HepG2 (cell line): ENCODE measurements around the gene CHCHD3. TPM values are rescaled to one million over a fixed set of nuclear protein-coding genes. Genes with fewer than 3 reads are reported as not detected.

ENCODE experiments used
- ATAC-seq: fragments of 200-7000 bp; cut with Tn5 transposase; 3 replicates; pipeline ENCODE4 v1.9.1; 2020; ENCODE audit warnings: mild to moderate bottlenecking, moderate library complexity
- BruUV-seq: library from RNA; stranded (reverse); fragments of 400-500 nt; replicated peaks from 2 replicates; lab custom pipeline; 2021; lab: Mats Ljungman, UMichigan
- CTCF ChIA-PET: fragments of 300-600 bp; formaldehyde crosslinking; extraction: SDS; loops from one replicate; lab custom pipeline; 2021; ENCODE audit warnings: low total read pairs, inconsistent platforms, low intra/inter-chr PET ratio; lab: Yijun Ruan, JAX
- POLR2A ChIA-PET: fragments of 350-600 bp; sonication (Branson Sonifier 250); formaldehyde crosslinking; loops from one replicate; lab custom pipeline; 2020; ENCODE audit warnings: antibody characterized with exemption, inconsistent platforms; lab: Yijun Ruan, JAX
- DNase-seq: peaks from one replicate; pipeline ENCODE4 v3.0.0-alpha.2; 2015; ENCODE audit warnings: low spot score
- FAIRE-seq: peaks from 3 replicates; lab custom pipeline; 2011; peaks lifted over from hg19 to GRCh38; lab: Jason Lieb, UNC
- H2AFZ ChIP-seq: one replicate; pipeline ENCODE4 v1.6.1; 2011; ENCODE audit warnings: low read length, inconsistent platforms
- H3K27ac ChIP-seq: fragments of 300-600 bp; 3 replicates; pipeline ENCODE4 v1.8.0; 2011; ENCODE audit warnings: mixed run types, mild to moderate bottlenecking, mixed read lengths, low read length, inconsistent platforms; ENCODE audit not compliant: insufficient read depth; ENCODE audit errors: extremely low read length
- H3K27me3 ChIP-seq, 2 experiments: fragments of 200-600 bp in 1 of 2; 2 replicates in 1 of 2; 3 replicates in 1 of 2; pipeline versions ENCODE4 v1.6.0 to v1.8.0; 2011; ENCODE audit warnings: low read length in 2 of 2, mild to moderate bottlenecking in 2 of 2, moderate library complexity in 2 of 2, inconsistent platforms in 1 of 2; ENCODE audit not compliant: insufficient read depth in 2 of 2, control insufficient read depth in 1 of 2
- H3K36me3 ChIP-seq, 2 experiments: fragments of 200-600 bp in 1 of 2; replicated peaks in 1 of 2; 2 replicates in 1 of 2; 3 replicates in 1 of 2; pipeline versions ENCODE4 v1.5.1 to v1.8.0; 2011; ENCODE audit warnings: low read length in 2 of 2, inconsistent platforms in 1 of 2; ENCODE audit not compliant: insufficient read depth in 2 of 2, control insufficient read depth in 1 of 2
- H3K4me1 ChIP-seq: 2 replicates; pipeline ENCODE4 v1.5.1; 2012; ENCODE audit warnings: low read length, inconsistent platforms; ENCODE audit not compliant: insufficient read depth
- H3K4me2 ChIP-seq: 2 replicates; pipeline ENCODE4 v1.6.0; 2011; ENCODE audit warnings: low read depth, low read length, inconsistent platforms
- H3K4me3 ChIP-seq, 3 experiments: fragments of 200-600 bp in 1 of 3; sonication (generic), shearing (Covaris generic) in 1 of 3; replicated peaks in 1 of 3; 2 replicates each; pipeline ENCODE4 v1.5.1; 2011 to 2016; ENCODE audit warnings: low read length in 3 of 3, inconsistent platforms in 2 of 3, low read depth in 2 of 3, mild to moderate bottlenecking in 2 of 3, control low read depth in 1 of 3, mixed read lengths in 1 of 3; ENCODE audit not compliant: insufficient read depth in 1 of 3
- H3K79me2 ChIP-seq: one replicate; pipeline ENCODE4 v1.6.1; 2011; ENCODE audit warnings: low read length, inconsistent platforms; ENCODE audit not compliant: insufficient read depth
- H3K9ac ChIP-seq: 2 replicates; pipeline ENCODE4 v1.6.0; 2011; ENCODE audit warnings: mild to moderate bottlenecking, low read depth, low read length, inconsistent platforms; ENCODE audit not compliant: insufficient read depth
- H3K9me3 ChIP-seq: 2 replicates; pipeline ENCODE4 v1.5.1; 2012; ENCODE audit warnings: mild to moderate bottlenecking, low read length
- H4K20me1 ChIP-seq: 2 replicates; pipeline ENCODE4 v1.6.0; 2011; ENCODE audit warnings: inconsistent platforms, mild to moderate bottlenecking, low read length, moderate library complexity; ENCODE audit not compliant: insufficient read depth
- CEBPB ChIP-seq: IDR thresholded peaks from 2 replicates; pipeline ENCODE4 v1.6.1; 2011; ENCODE audit warnings: low read depth, low read length, improper control_type of control experiment, borderline replicate concordance
- CHD2 ChIP-seq: IDR thresholded peaks from 2 replicates; pipeline ENCODE4 v1.6.1; 2011; ENCODE audit warnings: low read depth, low read length, improper control_type of control experiment
- PAWR ChIP-seq: sonication (generic); formaldehyde crosslinking; IDR thresholded peaks from 2 replicates; pipeline ENCODE4 v1.4.0; 2020; ENCODE audit warnings: missing genetic modification reagents, mild to moderate bottlenecking, borderline replicate concordance
- SRSF1 ChIP-seq: fragments of 200-400 bp; formaldehyde crosslinking; optimal IDR thresholded peaks from 2 replicates; pipeline ENCODE3; 2017; ENCODE audit warnings: mild to moderate bottlenecking, low read depth, low read length, moderate library complexity
- ZNF292 ChIP-seq: sonication (generic); formaldehyde crosslinking; IDR thresholded peaks from 2 replicates; pipeline ENCODE4 v1.8.1; 2022; ENCODE audit warnings: mild to moderate bottlenecking, low read depth, missing genetic modification reagents, borderline replicate concordance
- ZNF326 ChIP-seq: sonication (generic); formaldehyde crosslinking; IDR thresholded peaks from 2 replicates; pipeline ENCODE4 v1.4.0; 2020; ENCODE audit warnings: missing genetic modification reagents, borderline replicate concordance
- ZNF546 ChIP-seq: sonication (generic); formaldehyde crosslinking; conservative IDR thresholded peaks from 2 replicates; pipeline ENCODE4 v1.8.1; 2023; ENCODE audit warnings: mild to moderate bottlenecking, missing genetic modification reagents
- ZNF562 ChIP-seq: sonication (generic); formaldehyde crosslinking; IDR thresholded peaks from 2 replicates; pipeline ENCODE4 v1.8.0; 2022; ENCODE audit warnings: missing genetic modification reagents, borderline replicate concordance
- ZNF576 ChIP-seq: sonication (generic); formaldehyde crosslinking; IDR thresholded peaks from 2 replicates; pipeline ENCODE4 v1.4.0; 2020; ENCODE audit warnings: mild to moderate bottlenecking, missing genetic modification reagents
- ZNF652 ChIP-seq: IDR thresholded peaks from 2 replicates; pipeline ENCODE4 v1.6.1; 2016; ENCODE audit warnings: low read depth, borderline replicate concordance
- ZNF709 ChIP-seq: sonication (generic); formaldehyde crosslinking; IDR thresholded peaks from 2 replicates; pipeline ENCODE4 v1.5.0; 2020; ENCODE audit warnings: mild to moderate bottlenecking, missing genetic modification reagents
- ZNF772 ChIP-seq: sonication (generic); formaldehyde crosslinking; IDR thresholded peaks from 2 replicates; pipeline ENCODE4 v1.5.0; 2020; ENCODE audit warnings: mild to moderate bottlenecking, missing genetic modification reagents
- ZNF781 ChIP-seq: sonication (generic); formaldehyde crosslinking; IDR thresholded peaks from 2 replicates; pipeline ENCODE4 v1.5.1; 2020; ENCODE audit warnings: borderline replicate concordance, mild to moderate bottlenecking, missing genetic modification reagents; ENCODE audit errors: not compliant biosample characterization
- ZNF891 ChIP-seq: sonication (generic); formaldehyde crosslinking; IDR thresholded peaks from 2 replicates; pipeline ENCODE4 v1.5.0; 2020; ENCODE audit warnings: mild to moderate bottlenecking, missing genetic modification reagents
- WGBS: methylation state at CpG from one replicate; pipeline ENCODE4 v1.1.6; 2017; ENCODE audit warnings: low lambda C conversion rate; 5-methylcytosine and 5-hydroxymethylcytosine counted together
- in situ Hi-C: cut with HindIII; loops from 2 replicates; pipeline ENCODE4 v1.10.0; 2017; ENCODE audit warnings: low pct_unique_long_range_greater_than_20kb; ENCODE audit not compliant: extremely low pct_ligation_motif_present
- intact Hi-C: fragments of 100-400 bp; cut with micrococcal nuclease; formaldehyde crosslinking; loops from one replicate; pipeline ENCODE4 v1.10.0; 2022; ENCODE audit not compliant: unreplicated experiment
- polyA plus RNA-seq, 8 experiments: library from polyadenylated mRNA; depleted of rRNA in 3 of 8; stranded (reverse) in 7 of 8; unstranded in 1 of 8; fragments of >200 nt; fragmentation: Illumina TruSeq in 4 of 8; extraction: Trizol in 4 of 8; gene quantifications; 2 replicates each; pipeline versions ENCODE4 v1.2.1 to v1.2.3, GENCODE V29; 2011 to 2016; ENCODE audit warnings: low read depth in 4 of 8, missing spikeins in 1 of 8, mixed read lengths in 1 of 8; ENCODE audit not compliant: insufficient read depth in 1 of 8
- total RNA-seq, 5 experiments: library from RNA; depleted of rRNA; stranded (reverse); fragments of >200 nt; fragmentation: Illumina TruSeq; extraction: Trizol; gene quantifications; 2 replicates each; pipeline ENCODE4 v1.2.3, GENCODE V29; 2016; ENCODE audit warnings: low read depth in 1 of 5

CHCHD3 gene
- total and polyA plus RNA-seq, 2 of the 13 experiments (the other 11 are each of a cell fraction or from before 2014, with no cell fraction given) = 32.7 to 86.8 TPM

- in situ Hi-C loops = no loop called here
- FAIRE-seq = no peak
Measured at GRCh38 chr7:132854238-132854637, 227.7 kb downstream of the CHCHD3 start.

GRCh38 chr7:132847376-132847775 is 234.5 kb downstream of the CHCHD3 start:
- H3K36me3 ChIP-seq = no peaks in the 10 kb centered on the region
- no peaks in the 10 kb centered on the region for H3K79me2 ChIP-seq
- DNase-seq = no peak
- H3K27ac ChIP-seq = no peak overlapping the region
- POLR2A ChIA-PET = no interaction called here
- BruUV-seq = no TSS peak
- 95% methylated on average over 7 of the region's 7 CpGs for WGBS
- TF ChIP-seq ZNF652 (CRISPR knock-in tag) = no peak
- TF ChIP-seq ZNF781 (CRISPR knock-in tag) = no peak
- TF ChIP-seq ZNF772 (CRISPR knock-in tag) = no peak
- TF ChIP-seq ZNF546 (CRISPR knock-in tag) = no peak
- no peak for TF ChIP-seq CHD2
- TF ChIP-seq PAWR (CRISPR knock-in tag) = no peak
- TF ChIP-seq ZNF326 (CRISPR knock-in tag) = no peak
- TF ChIP-seq ZNF576 = no peak
- no peak for TF ChIP-seq ZNF292 (CRISPR knock-in tag)
- TF ChIP-seq ZNF562 (CRISPR knock-in tag) = no peak
- no peak for TF ChIP-seq SRSF1
- no peak for TF ChIP-seq ZNF709
- no peak overlapping the region for H3K4me2 ChIP-seq
- ATAC-seq = no peak
- H3K27me3 ChIP-seq = no peaks in the 10 kb centered on the region
- no peaks in the 10 kb centered on the region for H3K9me3 ChIP-seq
- no peak overlapping the region for H3K4me3 ChIP-seq
- FAIRE-seq = no peak
- CTCF ChIA-PET = no interaction called here
- in situ Hi-C loops = no loop called here
- no peaks in the 10 kb centered on the region for H4K20me1 ChIP-seq
- no peak overlapping the region for H2AFZ ChIP-seq
- no peaks in the 10 kb centered on the region for H3K4me1 ChIP-seq
- intact Hi-C loops = no loop called here
- H3K9ac ChIP-seq = no peak overlapping the region

More at GRCh38 chr7:132854238-132854637, 227.7 kb downstream of the CHCHD3 start:
- Histone ChIP-seq H3K36me3 (no peaks in the 10 kb centered on the region), H2AFZ (no peak overlapping the region), H3K79me2 (no peaks in the 10 kb centered on the region), H4K20me1 (no peaks in the 10 kb centered on the region), H3K4me2 (no peak overlapping the region), H3K9me3 (no peaks in the 10 kb centered on the region), H3K4me3 (no peak overlapping the region), H3K27ac (no peak overlapping the region), H3K4me1 (no peaks in the 10 kb centered on the region), H3K9ac (no peak overlapping the region), H3K27me3 (no peaks in the 10 kb centered on the region)
- DNase-seq = no peak
- ChIA-PET POLR2A (no interaction called here), CTCF (no interaction called here)
- no peak for TF ChIP-seq ZNF891 (CRISPR knock-in tag)
- peak; percentile 58 for TF ChIP-seq CEBPB
- no peak for ATAC-seq
- intact Hi-C loops = no loop called here
- WGBS = 98% methylated on average over 1 of the region's 1 CpG
- no TSS peak for BruUV-seq
